Stimulated activated CD8-positive, alpha-beta memory T cell treated with anti-CD3 and anti-CD28 coated beads, Interleukin-12 subunit alpha, Interleukin-12 subunit beta, amount 100 ng/mL, for 1 hour (primary cell): ENCODE measurements around the gene AGPS.

Source experiments
- DNase-seq: peaks from one replicate; pipeline ENCODE4 v3.0.0-alpha.2; 2020; ENCODE audit warnings: low read depth

AGPS gene

GRCh38 chr2:177552422-177553175 lies 160.0 kb downstream of the AGPS start:
- peak; percentile 81 for DNase-seq

- no peak for DNase-seq
Observed at GRCh38 chr2:177553176-177553884, 160.8 kb downstream of the AGPS start.

GRCh38 chr2:177554365-177554764 lies 161.8 kb downstream of the AGPS start:
- no peak for DNase-seq

- no peak for DNase-seq
Observed at GRCh38 chr2:177556153-177556552, 163.6 kb downstream of the AGPS start.

- DNase-seq, result no peak
Observed at GRCh38 chr2:177557794-177558193, 165.2 kb downstream of the AGPS start.

- no peak for DNase-seq
Observed at GRCh38 chr2:177559638-177560037, 167.1 kb downstream of the AGPS start.

- DNase-seq, result no peak
Observed at GRCh38 chr2:177568390-177568789, 175.8 kb downstream of the AGPS start.

- no peak for DNase-seq
Observed at GRCh38 chr2:177568893-177569292, 176.3 kb downstream of the AGPS start.

GRCh38 chr2:177572236-177572671 lies 179.7 kb downstream of the AGPS start:
- DNase-seq, result no peak

GRCh38 chr2:177573120-177573519 lies 180.5 kb downstream of the AGPS start:
- no peak for DNase-seq

GRCh38 chr2:177574356-177574755 lies 181.8 kb downstream of the AGPS start:
- no peak for DNase-seq

GRCh38 chr2:177575358-177575757 lies 182.8 kb downstream of the AGPS start:
- no peak for DNase-seq

GRCh38 chr2:177577075-177577474 lies 184.5 kb downstream of the AGPS start:
- no peak for DNase-seq

- no peak for DNase-seq
Observed at GRCh38 chr2:177578454-177578853, 185.9 kb downstream of the AGPS start.

GRCh38 chr2:177579486-177580036 lies 187.0 kb downstream of the AGPS start:
- DNase-seq, result no peak

- DNase-seq, result no peak
Observed at GRCh38 chr2:177582000-177582399, 189.4 kb downstream of the AGPS start.

GRCh38 chr2:177584030-177584692 lies 191.6 kb downstream of the AGPS start:
- DNase-seq, result no peak

- DNase-seq, result no peak
Observed at GRCh38 chr2:177585234-177585863, 192.8 kb downstream of the AGPS start.

GRCh38 chr2:177586154-177586553 lies 193.6 kb downstream of the AGPS start:
- no peak for DNase-seq

GRCh38 chr2:177587371-177587770 lies 194.8 kb downstream of the AGPS start:
- no peak for DNase-seq

- DNase-seq, result no peak
Observed at GRCh38 chr2:177588671-177589070, 196.1 kb downstream of the AGPS start.

- no peak for DNase-seq
Observed at GRCh38 chr2:177589186-177589585, 196.6 kb downstream of the AGPS start.
